GM19238 (cell line): ENCODE measurements around the gene OGFR.
"Not testable (repeated sequence)": the region's sequence is repeated elsewhere in the genome, so short reads cannot be mapped to it uniquely, and the experiment has no call there.

Experiments
- DNase-seq: peaks from one replicate; pipeline ENCODE4 v3.0.0; 2011; ENCODE audit warnings: low spot score; ENCODE audit not compliant: insufficient read length

The OGFR gene

DNA sequence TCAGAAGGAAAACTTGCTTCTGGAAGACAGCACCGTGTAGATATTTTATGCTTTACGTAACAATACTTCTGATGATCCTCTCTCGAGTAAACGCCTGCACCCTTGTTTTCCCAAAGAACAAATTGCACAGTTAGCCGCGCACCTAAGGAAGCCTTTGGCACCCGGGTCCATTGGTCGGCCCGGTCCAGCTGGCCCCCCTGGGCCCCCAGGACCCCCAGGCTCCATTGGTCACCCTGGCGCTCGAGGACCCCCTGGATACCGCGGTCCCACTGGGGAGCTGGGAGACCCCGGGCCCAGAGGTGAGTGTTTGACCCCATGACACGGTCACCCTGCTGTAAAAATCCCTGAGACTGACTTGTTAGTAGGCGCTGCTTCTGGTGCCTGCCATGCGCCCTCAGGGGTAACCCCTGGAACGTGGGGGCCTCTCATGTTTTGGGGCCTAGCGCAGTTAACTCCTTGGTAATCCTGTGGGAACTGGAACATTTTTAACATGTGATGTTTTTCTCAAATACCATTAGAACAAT lies 32.4 kb downstream of the OGFR start:
- no peak for DNase-seq

DNA sequence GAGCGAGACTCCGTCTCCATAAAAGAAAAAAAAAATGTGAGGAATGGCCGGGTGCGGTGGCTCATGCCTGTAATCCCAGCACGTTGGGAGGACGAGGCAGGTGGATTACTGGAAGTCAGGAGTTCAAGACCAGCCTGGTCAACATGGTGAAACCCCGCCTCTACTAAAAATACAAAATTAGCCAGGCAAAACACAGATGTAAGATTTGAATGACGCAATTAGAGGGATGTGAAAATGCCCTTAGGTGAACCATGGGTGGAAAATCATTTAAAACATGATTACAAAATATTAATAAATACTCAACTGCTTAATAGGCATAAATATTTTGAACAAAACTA lies 33.1 kb downstream of the OGFR start:
- DNase-seq, result no peak

GRCh38 chr20:62838128-62838891 lies 33.7 kb downstream of the OGFR start:
- DNase-seq, result no peak

DNA sequence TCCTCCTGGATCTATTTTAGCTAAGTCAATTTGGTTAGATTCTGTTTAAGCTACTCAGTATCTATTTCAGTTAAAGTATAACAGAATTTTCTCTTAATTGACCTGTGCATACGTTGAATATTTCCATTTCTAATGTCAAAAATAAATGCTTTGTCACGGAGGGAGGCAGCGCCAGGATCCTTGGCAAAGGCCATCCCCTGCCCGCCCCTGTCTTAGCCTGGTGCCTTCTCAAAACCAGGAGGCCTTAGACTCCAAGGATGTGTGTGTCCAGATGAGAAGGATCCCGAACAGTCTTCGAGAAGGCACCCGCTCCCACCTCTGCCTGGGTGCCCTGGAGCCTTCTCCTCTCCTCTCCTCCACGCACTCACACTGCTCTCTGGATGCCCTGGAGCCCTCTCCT lies 34.6 kb downstream of the OGFR start:
- no peak for DNase-seq

- no peak for DNase-seq
These were observed 35.2 kb downstream of the OGFR start for GRCh38 chr20:62839816-62840215.

DNA sequence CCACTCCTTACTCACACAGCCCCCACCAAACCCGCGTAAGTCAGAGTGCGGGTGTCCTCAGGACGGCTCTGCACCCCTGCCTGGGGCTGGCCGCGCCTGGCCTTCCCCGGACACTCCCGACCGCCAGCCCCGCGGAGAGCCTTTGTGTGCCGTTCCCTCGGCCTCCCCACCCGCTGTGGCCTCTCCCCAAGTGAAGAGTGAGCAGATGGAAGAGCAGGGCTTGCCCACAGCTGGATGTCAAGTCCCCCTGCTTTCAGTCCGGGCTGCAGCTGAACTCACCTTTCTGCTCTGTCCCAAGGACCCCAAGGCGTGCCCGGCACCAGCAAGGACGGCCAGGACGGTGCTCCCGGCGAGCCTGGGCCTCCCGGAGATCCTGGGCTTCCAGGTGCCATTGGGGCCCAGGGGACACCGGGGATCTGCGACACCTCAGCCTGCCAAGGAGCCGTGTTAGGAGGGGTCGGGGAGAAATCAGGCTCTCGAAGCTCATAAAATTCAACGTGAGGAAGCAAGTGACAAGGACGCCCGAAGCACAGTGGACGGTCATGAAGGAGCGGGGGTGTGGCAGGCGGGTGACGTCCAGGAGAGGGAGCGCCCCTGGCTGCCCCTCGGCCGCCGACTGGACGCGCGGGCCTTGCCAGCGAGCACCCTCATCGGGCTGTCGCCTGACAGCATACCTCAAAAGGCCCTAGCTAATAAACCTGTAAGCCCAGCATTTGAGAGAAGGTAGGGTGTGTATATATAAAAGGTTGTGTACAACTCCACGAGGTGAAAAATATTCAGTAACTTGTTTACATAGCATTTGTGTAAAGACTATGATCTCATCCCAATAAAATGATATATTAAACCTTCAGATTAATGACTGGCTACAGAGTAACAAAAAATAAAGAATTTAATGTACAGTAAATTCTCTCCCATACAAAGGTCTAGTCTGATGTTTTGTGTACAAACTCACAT lies 35.9 kb downstream of the OGFR start:
- no peak for DNase-seq

DNA sequence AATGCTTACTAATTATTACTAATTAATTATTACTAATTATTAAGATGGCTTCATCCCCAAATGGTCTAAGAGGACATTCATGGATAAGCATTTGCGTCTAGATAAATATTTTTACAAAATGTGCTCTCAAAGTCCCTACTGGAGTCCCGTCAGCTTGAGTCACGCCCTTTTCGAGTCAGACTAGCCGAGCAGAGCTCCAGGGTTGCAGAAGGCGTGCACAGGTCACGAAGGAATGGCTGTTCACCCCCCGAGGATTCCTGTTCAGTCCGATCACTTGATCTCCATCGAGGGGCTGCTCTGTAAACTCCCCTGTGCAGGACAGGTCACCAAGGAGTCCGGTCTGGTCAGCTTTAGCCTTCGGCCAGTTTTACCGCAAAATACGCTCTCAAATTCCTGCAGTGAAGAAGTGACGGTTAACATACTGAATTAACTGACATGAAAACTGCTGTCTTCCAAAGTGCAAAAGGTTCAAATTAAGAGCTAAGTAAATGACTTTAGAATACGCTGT lies 37.1 kb downstream of the OGFR start:
- DNase-seq, result no peak

GRCh38 chr20:62843656-62844055 lies 39.0 kb downstream of the OGFR start:
- no peak for DNase-seq

DNA sequence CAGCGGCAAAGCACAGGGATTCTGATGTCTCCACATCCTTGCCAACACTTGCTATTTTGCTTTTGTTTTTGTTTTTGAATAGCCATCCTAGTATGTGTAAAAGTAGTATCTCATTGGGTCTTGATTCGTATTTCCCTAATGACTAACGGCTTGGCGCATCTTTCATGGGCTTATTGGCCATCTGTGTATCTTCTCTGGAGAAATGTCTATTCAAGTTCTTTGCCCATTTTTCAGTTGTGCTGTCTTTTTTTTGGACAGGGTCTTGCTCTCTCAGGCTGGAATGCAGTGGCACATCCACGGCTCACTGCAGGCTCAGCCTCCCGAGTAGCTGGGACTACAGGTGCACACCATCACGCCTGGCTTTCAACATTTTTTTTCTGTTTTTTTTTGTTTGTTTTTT lies 39.5 kb downstream of the OGFR start:
- no peak for DNase-seq

DNA sequence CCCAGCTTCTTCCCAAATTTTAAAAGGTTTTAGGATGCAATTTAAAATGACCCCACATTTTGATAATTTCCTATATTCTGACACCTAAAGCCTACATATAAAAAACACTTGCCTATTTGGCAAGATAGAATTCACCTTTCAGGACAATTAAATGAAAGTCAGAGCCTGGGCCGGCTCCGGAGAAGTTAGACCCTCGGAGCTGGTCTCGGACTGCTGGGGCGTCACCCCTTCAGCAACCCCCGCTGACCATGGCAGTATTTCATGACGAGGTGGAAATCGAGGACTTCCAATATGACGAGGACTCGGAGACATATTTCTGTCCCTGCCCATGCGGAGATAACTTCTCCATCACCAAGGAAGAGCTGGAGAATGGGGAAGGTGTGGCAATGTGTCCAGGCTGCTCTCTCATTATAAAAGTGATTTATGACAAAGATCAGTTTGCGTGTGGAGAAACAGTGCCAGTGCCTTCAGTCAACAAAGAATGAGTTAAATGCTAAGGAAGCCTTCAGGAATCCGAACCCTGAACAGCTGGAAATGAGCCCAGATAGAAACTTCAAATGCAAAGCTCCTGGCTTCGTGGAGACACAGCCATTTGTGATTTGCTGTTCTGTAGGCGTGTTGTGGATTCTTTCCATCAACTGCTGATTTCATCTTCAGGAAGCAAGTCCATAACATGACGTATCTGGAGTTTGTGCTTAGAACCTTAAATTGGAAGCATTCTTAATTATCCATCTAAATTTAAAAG lies 41.0 kb downstream of the OGFR start:
- no peak for DNase-seq

- no peak for DNase-seq
These were observed 41.7 kb downstream of the OGFR start for GRCh38 chr20:62846166-62846890.

DNA sequence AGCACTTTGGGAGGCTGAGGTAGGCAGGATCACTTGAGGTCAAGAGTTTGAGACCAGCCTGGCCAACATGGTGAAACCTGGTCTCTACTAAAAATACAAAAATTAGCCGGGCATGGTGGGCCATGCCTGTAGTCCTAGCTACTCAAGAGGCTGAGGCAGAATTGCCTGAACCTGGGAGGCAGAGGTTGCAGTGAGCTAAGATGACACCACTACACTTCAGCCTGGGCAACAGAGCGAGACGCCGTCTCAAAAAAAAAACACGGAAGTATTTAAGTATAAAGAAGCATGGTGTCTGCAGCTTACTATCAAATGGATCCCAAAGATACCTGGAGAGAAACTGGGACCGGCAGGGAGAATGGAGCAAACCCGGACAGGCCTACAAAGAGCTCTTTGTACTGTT lies 44.3 kb downstream of the OGFR start:
- DNase-seq, result not testable (repeated sequence)

GRCh38 chr20:62849431-62849830 lies 44.8 kb downstream of the OGFR start:
- no peak for DNase-seq

GRCh38 chr20:62850333-62850974 lies 45.8 kb downstream of the OGFR start:
- DNase-seq, result no peak

GRCh38 chr20:62852196-62852595 lies 47.6 kb downstream of the OGFR start:
- no peak for DNase-seq

DNA sequence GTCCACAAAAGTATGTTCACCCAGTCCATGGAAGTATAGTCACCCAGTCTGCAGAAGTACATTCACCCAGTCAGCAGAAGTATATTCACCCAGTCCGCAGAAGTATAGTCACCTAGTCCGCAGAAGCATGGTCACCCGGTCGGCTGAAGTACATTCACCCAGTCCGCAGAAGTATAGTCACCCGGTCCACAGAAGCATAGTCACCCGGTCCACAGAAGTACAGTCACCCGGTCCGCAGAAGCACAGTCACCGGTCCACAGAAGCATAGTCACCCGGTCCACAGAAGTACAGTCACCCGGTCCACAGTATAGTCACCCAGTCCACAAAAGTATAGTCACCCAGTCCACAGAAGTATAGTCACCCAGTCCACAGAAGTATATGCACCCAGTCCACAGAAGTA lies 48.2 kb downstream of the OGFR start:
- DNase-seq, result no peak

- DNase-seq, result not testable (repeated sequence)
These were observed 48.7 kb downstream of the OGFR start for GRCh38 chr20:62853304-62853703.

DNA sequence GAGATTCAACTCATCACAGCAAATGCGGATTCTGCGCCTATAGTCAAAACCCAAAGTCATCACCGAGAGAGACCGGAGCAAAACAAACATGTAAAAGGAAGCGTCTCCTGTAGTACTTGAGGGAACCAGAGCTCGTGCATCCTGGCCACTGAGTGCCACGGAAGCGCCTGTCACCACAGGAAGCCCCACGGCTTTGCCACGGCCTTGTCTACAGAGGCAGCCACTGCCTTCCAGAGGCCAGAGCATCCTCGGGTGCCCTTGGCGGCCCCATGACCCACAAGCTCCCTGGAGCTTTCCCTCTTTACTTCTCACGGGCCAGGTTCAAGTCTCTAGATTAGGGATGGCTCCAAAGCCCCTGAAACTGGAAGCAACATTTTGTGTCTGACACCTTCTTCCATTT lies 49.5 kb downstream of the OGFR start:
- DNase-seq, result no peak

DNA sequence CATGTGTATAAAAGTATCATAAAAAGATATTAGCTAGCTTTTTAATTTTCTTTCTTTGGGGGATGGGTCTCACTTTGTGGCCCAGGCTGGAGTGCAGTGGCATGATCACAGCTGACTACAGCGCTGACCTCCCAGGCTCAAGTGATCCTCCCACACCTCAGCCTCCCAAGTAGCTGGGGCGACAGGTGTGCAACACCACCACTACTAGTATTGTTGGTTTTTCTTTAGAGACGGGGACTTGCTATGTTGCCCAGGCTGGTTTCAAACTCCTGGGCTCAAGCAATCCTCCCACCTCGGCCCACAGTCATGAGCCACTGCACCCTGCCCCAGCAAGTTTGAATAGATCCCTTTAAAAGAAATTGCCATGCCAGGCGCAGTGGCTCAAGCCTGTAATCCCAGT lies 50.5 kb downstream of the OGFR start:
- DNase-seq, result no peak

GRCh38 chr20:62856931-62857619 lies 52.4 kb downstream of the OGFR start:
- DNase-seq, result no peak
